SU-DHL-6 (cell line): ENCODE data around the gene SAP30L.

Experiments used
- CTCF ChIP-seq: fragments of 200-600 bp; sonication (generic); IDR thresholded peaks from one replicate; pipeline ENCODE4 v1.5.1; 2017; ENCODE audit warnings: antibody characterized with exemption, mild to moderate bottlenecking, low read length, moderate library complexity; ENCODE audit not compliant: insufficient read depth, poor library complexity, severe bottlenecking
- EZH2phosphoT487 ChIP-seq: fragments of 200-600 bp; sonication (generic), shearing (Covaris generic); conservative IDR thresholded peaks from 2 replicates; pipeline ENCODE4 v1.6.1; 2018; ENCODE audit warnings: mild to moderate bottlenecking, antibody characterized with exemption, low read length, moderate library complexity, mixed read lengths

- TF ChIP-seq CTCF (no peak), EZH2phosphoT487 (no peak)
Measured at GRCh38 chr5:154397652-154398406, 48.0 kb upstream of the SAP30L start.
